Measurements from ENCODE around the gene PIP. TPM values are rescaled to one million over a fixed set of nuclear protein-coding genes. Genes with fewer than 3 reads are reported as not detected.
"Not testable (repeated sequence)": the region's sequence is repeated elsewhere in the genome, so short reads cannot be mapped to it uniquely, and the experiment has no call there.

The PIP gene, protein sequence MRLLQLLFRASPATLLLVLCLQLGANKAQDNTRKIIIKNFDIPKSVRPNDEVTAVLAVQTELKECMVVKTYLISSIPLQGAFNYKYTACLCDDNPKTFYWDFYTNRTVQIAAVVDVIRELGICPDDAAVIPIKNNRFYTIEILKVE
- polyA plus RNA-seq: not detected
- long read RNA-seq, donor 1: 0 reads
- long read RNA-seq, donor 2: 0 reads
- long read RNA-seq, donor 3: 0 reads
- long read RNA-seq, donor 4: 0 reads
- long read RNA-seq, donor 5: 0 reads
- long read RNA-seq, donor 6: 0 reads
- long read RNA-seq, donor 7: 0 reads
- long read RNA-seq, donor 8: 0 reads
- long read RNA-seq, donor 9: 0 reads
- long read RNA-seq, donor 10: 0 reads
- long read RNA-seq, donor 11: 0 reads

DNA sequence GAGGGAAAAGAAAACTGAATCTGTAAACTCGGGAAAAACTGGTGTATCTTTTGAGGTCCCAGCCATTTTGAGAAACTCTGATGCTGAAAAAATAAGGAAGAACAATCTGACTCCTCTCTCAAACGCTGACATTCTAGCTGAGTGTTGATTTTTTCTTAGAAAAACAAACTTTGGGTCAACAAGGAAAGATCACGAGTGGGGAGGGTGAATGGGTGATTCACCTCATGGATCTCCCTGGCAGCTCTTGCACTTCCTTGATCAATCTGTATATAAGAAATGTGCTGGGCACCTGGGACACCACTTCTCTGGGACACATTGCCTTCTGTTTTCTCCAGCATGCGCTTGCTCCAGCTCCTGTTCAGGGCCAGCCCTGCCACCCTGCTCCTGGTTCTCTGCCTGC lies at the start of gene PIP:
PIP (plus strand) TSS at position 297 of the 400 bp plus-strand sequence; CDS start at position 337, 40 bp downstream.
- H3K27ac ChIP-seq (ENCODE audit: low read length): no peak within 1 kb of the TSS
- no CpG with 5 or more reads among the region's 4 CpGs for WGBS (ENCODE audit: insufficient coverage, low lambda C conversion rate)
- H3K4me3 ChIP-seq (ENCODE audit: low read length): no peak within 1 kb of the TSS
- H3K4me1 ChIP-seq (ENCODE audit: control insufficient read depth, insufficient read depth, low read length): no peaks in the 10 kb centered on the region
- H3K9me3 ChIP-seq (ENCODE audit: control insufficient read depth, low read depth, low read length): no peaks in the 10 kb centered on the region
- H3K36me3 ChIP-seq (ENCODE audit: control insufficient read depth, insufficient read depth, low read length): no peaks in the 10 kb centered on the region
- no peaks in the 10 kb centered on the region for H3K27me3 ChIP-seq (ENCODE audit: control insufficient read depth, insufficient read depth, low read length)
- DNase-seq: no peak

DNA sequence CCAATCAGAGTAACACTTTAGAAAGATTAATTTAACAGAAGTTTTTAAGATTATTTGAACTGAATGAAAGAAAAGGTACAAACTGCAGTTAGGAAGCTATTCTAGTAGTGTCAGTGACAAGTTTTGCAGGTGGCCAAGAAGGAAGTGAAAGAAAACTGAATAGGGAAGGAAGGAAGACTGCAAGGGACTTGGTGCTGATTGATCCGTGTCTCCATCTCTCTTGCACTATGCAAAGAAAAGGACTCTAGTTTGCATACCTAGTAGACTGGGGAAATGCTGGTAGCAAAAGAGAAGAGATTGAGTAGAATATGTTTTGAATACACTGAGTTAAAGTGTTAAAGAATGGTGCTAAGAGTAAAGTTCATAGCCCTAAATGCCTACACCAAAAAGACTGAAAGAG lies 46.8 kb upstream of the PIP start:
- Histone ChIP-seq H3K4me1 (ENCODE audit: control insufficient read depth, insufficient read depth, low read length) (no peaks in the 10 kb centered on the region), H3K27ac (ENCODE audit: low read length) (no peak overlapping the region), H3K4me3 (ENCODE audit: low read length) (no peak overlapping the region), H3K9me3 (ENCODE audit: control insufficient read depth, low read depth, low read length) (no peaks in the 10 kb centered on the region), H3K36me3 (ENCODE audit: control insufficient read depth, insufficient read depth, low read length) (no peaks in the 10 kb centered on the region), H3K27me3 (ENCODE audit: control insufficient read depth, insufficient read depth, low read length) (no peaks in the 10 kb centered on the region)
- no CpG with 5 or more reads among the region's 1 CpG for WGBS (ENCODE audit: insufficient coverage, low lambda C conversion rate)
- no peak for DNase-seq

DNA sequence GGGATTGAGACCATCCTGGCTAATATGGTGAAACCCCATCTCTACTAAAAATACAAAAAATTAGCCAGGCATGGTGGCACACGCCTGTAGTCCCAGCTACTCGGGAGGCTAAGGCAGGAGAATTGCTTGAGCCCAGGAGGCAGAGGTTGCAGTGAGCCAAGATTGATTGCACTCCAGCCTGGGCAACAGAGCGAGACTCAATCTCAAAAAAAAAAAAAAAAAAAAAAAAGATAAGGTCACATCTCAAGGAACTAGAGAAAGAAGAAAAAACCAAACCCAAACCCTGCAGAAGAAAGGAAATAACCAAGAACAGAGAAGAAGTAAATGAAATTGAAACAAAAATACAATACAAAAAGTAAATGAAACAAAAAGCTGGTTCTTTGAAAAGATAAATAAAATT lies 46.3 kb upstream of the PIP start:
- not testable (repeated sequence) for H3K27ac ChIP-seq (ENCODE audit: low read length); DNase-seq; H3K4me3 ChIP-seq (ENCODE audit: low read length); H3K9me3 ChIP-seq (ENCODE audit: control insufficient read depth, low read depth, low read length); H3K27me3 ChIP-seq (ENCODE audit: control insufficient read depth, insufficient read depth, low read length); H3K36me3 ChIP-seq (ENCODE audit: control insufficient read depth, insufficient read depth, low read length); H3K4me1 ChIP-seq (ENCODE audit: control insufficient read depth, insufficient read depth, low read length)
- 100% methylated on average over 2 of the region's 3 CpGs for WGBS (ENCODE audit: insufficient coverage, low lambda C conversion rate)

DNA sequence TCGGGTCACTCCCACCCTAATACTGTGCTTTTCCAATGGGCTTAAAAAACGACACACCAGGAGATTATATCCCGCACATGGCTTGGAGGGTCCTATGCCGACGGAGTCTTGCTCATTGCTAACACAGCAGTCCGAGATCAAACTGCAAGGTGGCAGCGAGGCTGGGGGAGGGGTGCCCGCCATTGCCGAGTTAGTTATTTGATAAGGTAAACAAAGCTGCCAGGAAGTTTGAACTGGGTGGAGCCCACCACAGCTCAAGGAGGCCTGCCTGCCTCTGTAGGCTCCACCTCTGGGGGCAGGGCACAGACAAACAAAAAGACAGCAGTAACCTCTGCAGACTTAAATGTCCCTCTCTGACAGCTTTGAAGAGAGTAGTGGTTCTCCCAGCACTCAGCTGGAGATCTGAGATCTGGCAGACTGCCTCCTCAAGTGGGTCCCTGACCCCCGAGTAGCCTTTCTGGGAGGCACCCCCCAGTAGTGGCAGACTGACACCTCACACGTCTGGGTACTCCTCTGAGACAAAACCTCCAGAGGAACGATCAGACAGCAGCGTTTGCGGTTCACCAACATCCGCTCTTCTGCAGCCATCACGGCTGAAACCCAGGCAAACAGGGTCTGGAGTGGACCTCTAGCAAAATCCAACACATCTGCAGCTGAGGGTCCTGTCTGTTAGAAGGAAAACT lies 43.2 kb upstream of the PIP start:
- not testable (repeated sequence) for H3K27me3 ChIP-seq (ENCODE audit: control insufficient read depth, insufficient read depth, low read length); DNase-seq; H3K4me1 ChIP-seq (ENCODE audit: control insufficient read depth, insufficient read depth, low read length); H3K9me3 ChIP-seq (ENCODE audit: control insufficient read depth, low read depth, low read length); H3K36me3 ChIP-seq (ENCODE audit: control insufficient read depth, insufficient read depth, low read length); H3K27ac ChIP-seq (ENCODE audit: low read length); H3K4me3 ChIP-seq (ENCODE audit: low read length)
- WGBS (ENCODE audit: insufficient coverage, low lambda C conversion rate): no CpG with 5 or more reads among the region's 16 CpGs

DNA sequence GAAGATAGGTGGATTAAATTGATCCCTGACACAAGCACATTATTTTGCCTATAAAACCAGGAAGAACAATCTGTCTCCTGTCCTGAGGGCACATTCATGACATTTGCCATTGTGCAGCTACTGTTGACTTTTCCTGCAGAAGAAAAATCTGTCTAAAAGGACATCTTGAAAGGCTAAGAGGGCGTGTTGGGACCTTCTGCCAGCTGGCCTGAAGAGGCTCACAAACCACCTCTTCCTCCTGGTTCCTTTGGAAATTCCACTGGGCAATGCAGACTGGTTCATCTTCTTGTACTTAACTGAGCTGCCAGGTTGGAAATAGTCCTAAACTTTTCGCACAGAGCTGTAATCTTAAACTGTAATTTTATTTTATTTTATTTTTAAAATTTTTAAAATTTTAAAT lies 35.7 kb upstream of the PIP start:
- no peak for DNase-seq
- H3K36me3 ChIP-seq (ENCODE audit: control insufficient read depth, insufficient read depth, low read length): no peaks in the 10 kb centered on the region
- H3K27ac ChIP-seq (ENCODE audit: low read length): no peak overlapping the region
- H3K27me3 ChIP-seq (ENCODE audit: control insufficient read depth, insufficient read depth, low read length): no peaks in the 10 kb centered on the region
- no peak overlapping the region for H3K4me3 ChIP-seq (ENCODE audit: low read length)
- H3K9me3 ChIP-seq (ENCODE audit: control insufficient read depth, low read depth, low read length): peaks cover 11% of the 10 kb centered on the region
- WGBS (ENCODE audit: insufficient coverage, low lambda C conversion rate): no CpG with 5 or more reads among the region's 2 CpGs
- no peaks in the 10 kb centered on the region for H3K4me1 ChIP-seq (ENCODE audit: control insufficient read depth, insufficient read depth, low read length)

DNA sequence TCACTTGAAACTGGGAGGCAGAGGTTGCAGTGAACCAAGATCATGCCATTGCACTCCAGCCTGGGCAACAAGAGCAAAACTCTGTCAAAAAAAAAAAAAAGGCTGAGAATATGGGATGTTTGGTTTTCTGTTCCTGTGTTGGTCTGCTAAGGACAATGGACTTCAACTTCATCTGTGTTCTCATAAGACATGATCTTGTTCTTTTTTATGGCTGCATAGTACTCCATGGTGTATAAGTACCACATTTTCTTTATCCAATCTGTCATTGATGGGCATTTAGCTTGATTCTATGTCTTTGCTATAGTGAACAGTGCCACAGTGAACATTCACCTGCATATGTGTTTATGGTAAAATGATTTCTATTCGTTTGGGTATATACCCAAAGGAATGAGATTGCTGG lies 32.3 kb upstream of the PIP start:
- H3K4me1 ChIP-seq (ENCODE audit: control insufficient read depth, insufficient read depth, low read length); H3K36me3 ChIP-seq (ENCODE audit: control insufficient read depth, insufficient read depth, low read length); H3K27ac ChIP-seq (ENCODE audit: low read length); DNase-seq; H3K4me3 ChIP-seq (ENCODE audit: low read length); H3K27me3 ChIP-seq (ENCODE audit: control insufficient read depth, insufficient read depth, low read length): not testable (repeated sequence)
- peaks cover 11% of the 10 kb centered on the region for H3K9me3 ChIP-seq (ENCODE audit: control insufficient read depth, low read depth, low read length)
- WGBS (ENCODE audit: insufficient coverage, low lambda C conversion rate): no CpG with 5 or more reads among the region's 1 CpG

DNA sequence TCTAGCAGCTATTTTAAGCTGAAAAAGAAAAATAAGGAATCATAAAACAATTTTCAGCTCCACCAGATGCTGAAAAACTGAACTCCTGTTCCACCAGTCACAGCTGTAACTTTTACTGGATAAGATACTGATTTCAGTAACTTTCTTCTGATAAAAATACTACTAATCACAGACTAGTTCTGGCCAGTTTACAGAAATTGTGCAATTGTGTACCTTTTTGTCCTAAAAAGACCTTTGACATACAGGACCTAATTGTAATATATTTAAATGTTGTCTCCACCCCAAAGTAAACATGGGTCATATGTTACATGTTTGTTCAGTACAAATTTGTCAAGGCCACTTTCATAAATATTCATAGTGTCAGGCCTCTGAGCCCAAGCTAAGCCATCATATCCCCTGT lies 27.1 kb upstream of the PIP start:
- Histone ChIP-seq H3K27me3 (ENCODE audit: control insufficient read depth, insufficient read depth, low read length) (no peaks in the 10 kb centered on the region), H3K36me3 (ENCODE audit: control insufficient read depth, insufficient read depth, low read length) (no peaks in the 10 kb centered on the region), H3K27ac (ENCODE audit: low read length) (no peak overlapping the region), H3K4me1 (ENCODE audit: control insufficient read depth, insufficient read depth, low read length) (no peaks in the 10 kb centered on the region), H3K9me3 (ENCODE audit: control insufficient read depth, low read depth, low read length) (peaks cover 1% of the 10 kb centered on the region), H3K4me3 (ENCODE audit: low read length) (no peak overlapping the region)
- no peak for DNase-seq

DNA sequence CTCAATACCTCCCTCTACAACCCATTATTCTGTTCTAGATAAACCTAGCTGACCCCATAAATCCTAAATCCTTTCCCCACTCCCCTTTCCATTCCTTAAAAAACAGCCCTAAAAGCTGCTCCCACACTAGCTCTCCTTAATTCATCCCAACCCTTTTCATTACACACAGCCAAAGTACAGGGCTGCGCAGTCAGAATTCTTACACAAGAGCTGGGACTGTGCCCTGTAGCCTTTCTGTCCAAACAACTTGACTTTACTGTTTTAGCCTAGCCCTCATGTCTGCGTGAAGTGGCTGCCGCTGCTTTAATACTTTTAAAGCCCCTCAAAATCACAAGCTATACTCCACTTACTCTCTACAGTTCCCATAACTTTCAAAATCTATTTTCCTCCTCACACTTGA lies 23.9 kb upstream of the PIP start:
- H3K36me3 ChIP-seq (ENCODE audit: control insufficient read depth, insufficient read depth, low read length); H3K27me3 ChIP-seq (ENCODE audit: control insufficient read depth, insufficient read depth, low read length); H3K27ac ChIP-seq (ENCODE audit: low read length); H3K9me3 ChIP-seq (ENCODE audit: control insufficient read depth, low read depth, low read length); H3K4me3 ChIP-seq (ENCODE audit: low read length); H3K4me1 ChIP-seq (ENCODE audit: control insufficient read depth, insufficient read depth, low read length); DNase-seq: not testable (repeated sequence)
- 94% methylated on average over 2 of the region's 3 CpGs for WGBS (ENCODE audit: insufficient coverage, low lambda C conversion rate)

DNA sequence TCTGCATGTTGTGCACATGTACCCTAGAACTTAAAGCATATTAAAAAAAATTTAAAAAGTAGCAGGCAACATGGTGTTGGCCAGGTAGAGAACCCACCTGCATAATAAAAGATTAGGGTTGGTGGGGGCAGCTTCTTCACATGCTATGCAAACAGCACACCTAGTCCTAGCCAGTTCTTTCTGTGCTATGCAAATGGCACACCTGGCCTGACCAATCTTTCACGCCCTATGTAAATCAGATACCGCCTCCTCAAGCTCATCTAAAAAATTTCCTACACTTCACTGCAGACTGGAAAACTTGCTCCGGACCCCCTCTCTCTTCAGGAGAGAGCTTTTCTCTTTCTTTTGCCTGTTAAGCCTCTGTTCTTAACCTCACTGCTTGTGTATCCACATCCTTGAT lies 14.5 kb upstream of the PIP start:
- WGBS (ENCODE audit: insufficient coverage, low lambda C conversion rate): 100% methylated on average over 2 of the region's 3 CpGs
- Histone ChIP-seq H3K4me1 (ENCODE audit: control insufficient read depth, insufficient read depth, low read length) (no peaks in the 10 kb centered on the region), H3K27me3 (ENCODE audit: control insufficient read depth, insufficient read depth, low read length) (no peaks in the 10 kb centered on the region), H3K27ac (ENCODE audit: low read length) (no peak overlapping the region), H3K9me3 (ENCODE audit: control insufficient read depth, low read depth, low read length) (peaks cover 5% of the 10 kb centered on the region), H3K4me3 (ENCODE audit: low read length) (no peak overlapping the region), H3K36me3 (ENCODE audit: control insufficient read depth, insufficient read depth, low read length) (no peaks in the 10 kb centered on the region)
- DNase-seq: no peak

DNA sequence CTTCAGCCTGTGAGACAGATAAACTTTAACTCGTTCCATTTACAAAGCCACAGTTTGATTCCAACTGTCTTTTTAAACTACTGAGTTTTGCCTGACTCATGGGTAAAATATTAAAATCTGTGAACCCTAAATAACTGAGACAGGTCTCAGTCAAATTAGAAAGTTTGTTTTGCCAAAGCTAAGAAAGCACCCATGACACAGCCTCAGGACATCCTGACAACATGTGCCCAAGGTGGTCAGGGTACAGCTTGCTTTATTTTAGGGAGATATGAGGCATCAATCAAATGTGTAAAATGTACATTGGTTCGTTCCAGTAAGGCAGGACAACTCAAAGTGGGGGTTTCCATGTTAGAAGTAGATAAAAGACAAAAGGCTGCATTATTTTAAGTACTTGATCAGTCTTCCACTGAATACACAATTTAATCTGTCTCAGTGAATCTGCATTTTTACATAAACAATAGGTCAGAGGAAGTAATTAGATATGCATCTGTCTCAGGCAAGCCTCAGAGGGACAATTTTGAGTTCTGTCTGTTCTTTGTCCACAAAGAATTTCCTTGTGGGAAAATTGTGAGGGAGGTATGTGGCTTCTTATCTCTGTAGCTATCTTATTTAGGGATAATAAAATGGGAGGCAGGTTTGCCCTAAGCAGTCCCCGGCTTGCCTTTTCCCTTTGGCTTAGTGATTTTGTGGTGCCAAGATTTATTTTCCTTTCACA lies 11.0 kb upstream of the PIP start:
- Histone ChIP-seq H3K27me3 (ENCODE audit: control insufficient read depth, insufficient read depth, low read length) (no peaks in the 10 kb centered on the region), H3K4me1 (ENCODE audit: control insufficient read depth, insufficient read depth, low read length) (no peaks in the 10 kb centered on the region), H3K27ac (ENCODE audit: low read length) (no peak overlapping the region), H3K9me3 (ENCODE audit: control insufficient read depth, low read depth, low read length) (peaks cover 14% of the 10 kb centered on the region), H3K4me3 (ENCODE audit: low read length) (no peak overlapping the region), H3K36me3 (ENCODE audit: control insufficient read depth, insufficient read depth, low read length) (no peaks in the 10 kb centered on the region)
- WGBS (ENCODE audit: insufficient coverage, low lambda C conversion rate): no CpG with 5 or more reads among the region's 3 CpGs
- no peak for DNase-seq
